ELR (cell line): ENCODE data around the gene AKT3.
"Not testable (repeated sequence)": the region's sequence is repeated elsewhere in the genome, so short reads cannot be mapped to it uniquely, and the experiment has no call there.

Source experiments
- DNase-seq: peaks from one replicate; pipeline ENCODE4 v3.0.0-alpha.2; 2015; ENCODE audit warnings: low read depth

AKT3 gene

GRCh38 chr1:243783714-243784113 is 66.3 kb downstream of the AKT3 start:
- no peak for DNase-seq

- not testable (repeated sequence) for DNase-seq
These were observed 77.5 kb downstream of the AKT3 start for GRCh38 chr1:243772361-243773050.

- DNase-seq: no peak
These were observed 79.2 kb downstream of the AKT3 start for GRCh38 chr1:243770860-243771259.

- no peak for DNase-seq
These were observed 84.4 kb downstream of the AKT3 start for GRCh38 chr1:243765676-243766075.

GRCh38 chr1:243763806-243764205 is 86.2 kb downstream of the AKT3 start:
- DNase-seq: no peak

GRCh38 chr1:243758647-243759046 is 91.4 kb downstream of the AKT3 start:
- no peak for DNase-seq

- peak; percentile 24 for DNase-seq
These were observed 93.5 kb downstream of the AKT3 start for GRCh38 chr1:243756529-243756928.

GRCh38 chr1:243754348-243754747 is 95.7 kb downstream of the AKT3 start:
- no peak for DNase-seq

GRCh38 chr1:243751506-243751905 is 98.5 kb downstream of the AKT3 start:
- DNase-seq: no peak

- DNase-seq: peak; percentile 83
These were observed 101.2 kb downstream of the AKT3 start for GRCh38 chr1:243748706-243749283.

- DNase-seq: no peak
These were observed 101.8 kb downstream of the AKT3 start for GRCh38 chr1:243748227-243748626.

GRCh38 chr1:243746751-243747150 is 103.3 kb downstream of the AKT3 start:
- DNase-seq: no peak

GRCh38 chr1:243745356-243745755 is 104.7 kb downstream of the AKT3 start:
- peak; percentile 67 for DNase-seq

- DNase-seq: peak; percentile 94
These were observed 107.2 kb downstream of the AKT3 start for GRCh38 chr1:243742819-243743218.

GRCh38 chr1:243740255-243740999 is 109.6 kb downstream of the AKT3 start:
- DNase-seq: no peak

- DNase-seq: no peak
These were observed 110.6 kb downstream of the AKT3 start for GRCh38 chr1:243739335-243740003.

- no peak for DNase-seq
These were observed 112.0 kb downstream of the AKT3 start for GRCh38 chr1:243738020-243738419.

- DNase-seq: no peak
These were observed 114.6 kb downstream of the AKT3 start for GRCh38 chr1:243735457-243735856.

GRCh38 chr1:243734308-243734695 is 115.7 kb downstream of the AKT3 start:
- peak; percentile 42 for DNase-seq

- no peak for DNase-seq
These were observed 116.3 kb downstream of the AKT3 start for GRCh38 chr1:243733670-243734307.

GRCh38 chr1:243732637-243733036 is 117.4 kb downstream of the AKT3 start:
- DNase-seq: no peak

GRCh38 chr1:243731974-243732625 is 117.9 kb downstream of the AKT3 start:
- no peak for DNase-seq
